Smooth muscle cell (in vitro differentiated cells): ENCODE data around the gene POU6F2. TPM values are rescaled to one million over a fixed set of nuclear protein-coding genes. Genes with fewer than 3 reads are reported as not detected.

ENCODE experiments used
- DNase-seq: peaks from one replicate; lab custom pipeline; 2025; ENCODE audit not compliant: unreplicated experiment; lab: John Stamatoyannopoulos, UW
- H2AFZ ChIP-seq: fragments of 200-600 bp; sonication (generic); 2 replicates; pipeline ENCODE4 v1.6.0; 2016; ENCODE audit warnings: antibody characterized with exemption, low read depth, mild to moderate bottlenecking
- H3F3A ChIP-seq: fragments of 200-600 bp; sonication (generic); 2 replicates; pipeline ENCODE4 v1.6.0; 2017; ENCODE audit warnings: antibody characterized with exemption, low read depth
- H3K27ac ChIP-seq: fragments of 200-600 bp; sonication (generic); 2 replicates; pipeline ENCODE4 v1.5.1; 2016; ENCODE audit warnings: low read depth, mild to moderate bottlenecking
- H3K27me3 ChIP-seq: fragments of 200-600 bp; sonication (generic); 2 replicates; pipeline ENCODE4 v1.6.1; 2016; ENCODE audit warnings: low read depth, mild to moderate bottlenecking
- H3K36me3 ChIP-seq: fragments of 200-600 bp; sonication (generic); 2 replicates; pipeline ENCODE4 v1.5.1; 2016; ENCODE audit warnings: low read depth
- H3K4me1 ChIP-seq: fragments of 200-600 bp; sonication (generic); 2 replicates; pipeline ENCODE4 v1.5.1; 2016; ENCODE audit warnings: low read depth
- H3K4me2 ChIP-seq: fragments of 200-600 bp; sonication (generic); 2 replicates; pipeline ENCODE4 v1.6.0; 2016; ENCODE audit warnings: mild to moderate bottlenecking
- H3K4me3 ChIP-seq: fragments of 200-600 bp; sonication (generic); 2 replicates; pipeline ENCODE4 v1.5.1; 2016; ENCODE audit warnings: mild to moderate bottlenecking
- H3K79me2 ChIP-seq: fragments of 200-600 bp; sonication (generic); 2 replicates; pipeline ENCODE4 v1.6.0; 2016; ENCODE audit warnings: low read depth, mild to moderate bottlenecking
- H3K9ac ChIP-seq: fragments of 200-600 bp; sonication (generic); 2 replicates; pipeline ENCODE4 v1.6.0; 2016; ENCODE audit warnings: low read depth
- H3K9me3 ChIP-seq: fragments of 200-600 bp; sonication (generic); replicated peaks from 2 replicates; pipeline ENCODE4 v1.5.1; 2016; ENCODE audit warnings: low read depth
- H4K20me1 ChIP-seq: fragments of 200-600 bp; sonication (generic); 2 replicates; pipeline ENCODE4 v1.6.0; 2016; ENCODE audit warnings: low read depth
- CTCF ChIP-seq: fragments of 200-600 bp; sonication (generic); IDR thresholded peaks from 2 replicates; pipeline ENCODE4 v1.5.1; 2017; ENCODE audit warnings: borderline replicate concordance, mild to moderate bottlenecking, antibody characterized with exemption; ENCODE audit not compliant: insufficient read depth, poor library complexity, severe bottlenecking
- WGBS: methylation state at CpG from one replicate; pipeline ENCODE4 v1.1.7; 2016; ENCODE audit warnings: low lambda C conversion rate; 5-methylcytosine and 5-hydroxymethylcytosine counted together
- polyA plus RNA-seq: library from polyadenylated mRNA; unstranded; fragments of >200 nt; fragmentation: Nextera tagmentation; extraction: Ambion mirVana; gene quantifications from 2 replicates; pipeline ENCODE4 v1.2.1, GENCODE V29; 2016
- total RNA-seq: library from RNA; depleted of rRNA; stranded (reverse); fragments of >200 nt; gene quantifications from 2 replicates; pipeline ENCODE4 v1.2.3, GENCODE V29; 2014

The POU6F2 gene
- total and polyA plus RNA-seq, 2 experiments from 2014 or later, result 1.2 TPM

DNA sequence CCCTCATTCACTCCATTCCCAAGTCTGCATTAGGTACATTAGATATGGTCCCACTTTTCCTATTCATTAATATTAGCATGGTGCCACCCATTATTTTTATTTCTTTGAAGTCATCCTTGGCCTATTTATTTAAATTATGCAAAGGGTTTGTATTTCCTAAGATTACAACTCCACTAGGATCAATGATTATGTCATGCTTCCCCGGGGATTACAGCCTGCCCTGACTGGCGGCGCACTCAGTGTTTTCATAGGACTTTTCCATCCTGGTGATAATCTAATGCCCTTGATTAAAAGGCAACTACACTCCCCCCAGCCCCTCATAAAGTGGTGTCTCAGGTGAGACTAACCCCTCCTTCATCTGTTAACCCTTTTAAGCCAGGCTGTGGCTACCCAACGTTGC is 187.2 kb downstream of the POU6F2 start:
- Histone ChIP-seq H3K4me2 (no peak overlapping the region), H3K27me3 (no peaks in the 10 kb centered on the region), H3K4me3 (no peak overlapping the region), H3K79me2 (no peaks in the 10 kb centered on the region), H3F3A (no peaks in the 10 kb centered on the region), H3K9me3 (no peaks in the 10 kb centered on the region), H4K20me1 (no peaks in the 10 kb centered on the region), H3K4me1 (peaks cover 3% of the 10 kb centered on the region), H3K36me3 (no peaks in the 10 kb centered on the region), H2AFZ (no peak overlapping the region), H3K9ac (no peak overlapping the region), H3K27ac (no peak overlapping the region)
- 39% methylated on average over 4 of the region's 4 CpGs for WGBS
- DNase-seq, result no peak
- no peak for TF ChIP-seq CTCF

GRCh38 chr7:39168403-39169098 is 190.8 kb downstream of the POU6F2 start:
- Histone ChIP-seq H3K36me3 (no peaks in the 10 kb centered on the region), H3K27ac (no peak overlapping the region), H4K20me1 (no peaks in the 10 kb centered on the region), H3K79me2 (no peaks in the 10 kb centered on the region), H3K4me1 (peaks cover 3% of the 10 kb centered on the region), H3F3A (no peaks in the 10 kb centered on the region), H3K4me3 (no peak overlapping the region), H3K9ac (no peak overlapping the region), H3K27me3 (no peaks in the 10 kb centered on the region), H2AFZ (peak overlapping the region; percentile 41), H3K4me2 (no peak overlapping the region), H3K9me3 (no peaks in the 10 kb centered on the region)
- no peak for TF ChIP-seq CTCF
- WGBS, result 72% methylated on average over 8 of the region's 8 CpGs
- DNase-seq, result no peak

GRCh38 chr7:39172137-39172536 is 194.4 kb downstream of the POU6F2 start:
- Histone ChIP-seq H3K27me3 (no peaks in the 10 kb centered on the region), H3F3A (no peaks in the 10 kb centered on the region), H3K79me2 (no peaks in the 10 kb centered on the region), H2AFZ (no peak overlapping the region), H3K4me1 (peaks cover 3% of the 10 kb centered on the region), H4K20me1 (no peaks in the 10 kb centered on the region), H3K9ac (no peak overlapping the region), H3K4me3 (no peak overlapping the region), H3K27ac (no peak overlapping the region), H3K36me3 (no peaks in the 10 kb centered on the region), H3K9me3 (no peaks in the 10 kb centered on the region), H3K4me2 (no peak overlapping the region)
- WGBS, result 62% methylated on average over 1 of the region's 1 CpG
- DNase-seq, result no peak
- TF ChIP-seq CTCF, result no peak

- H3K27me3 ChIP-seq, result no peaks in the 10 kb centered on the region
- WGBS, result 88% methylated on average over 3 of the region's 3 CpGs
- no peaks in the 10 kb centered on the region for H3K9me3 ChIP-seq
- H2AFZ ChIP-seq, result no peak overlapping the region
- no peaks in the 10 kb centered on the region for H3F3A ChIP-seq
- no peak for TF ChIP-seq CTCF
- DNase-seq, result no peak
- H3K36me3 ChIP-seq, result no peaks in the 10 kb centered on the region
- H3K4me3 ChIP-seq, result no peak overlapping the region
- H3K4me2 ChIP-seq, result no peak overlapping the region
- H3K4me1 ChIP-seq, result peaks cover 4% of the 10 kb centered on the region
- H3K79me2 ChIP-seq, result no peaks in the 10 kb centered on the region
- no peak overlapping the region for H3K9ac ChIP-seq
- H3K27ac ChIP-seq, result no peak overlapping the region
- no peaks in the 10 kb centered on the region for H4K20me1 ChIP-seq
Measured at GRCh38 chr7:39181398-39181797, 203.7 kb downstream of the POU6F2 start.
